Forelimb muscle (tissue), 1 donor: ENCODE results near the gene HOXC6. TPM values are rescaled to one million over a fixed set of nuclear protein-coding genes. Genes with fewer than 3 reads are reported as not detected.
A peak's percentile ranks its signal among the peaks of the same experiment; 100 is the strongest.

Experiments
- DNase-seq: peaks from one replicate; pipeline ENCODE4 v3.0.0-alpha.2; 2013; ENCODE audit warnings: low read depth
- polyA plus RNA-seq: library from polyadenylated mRNA; unstranded; fragments of 120-200 nt; gene quantifications from one replicate; pipeline ENCODE4 v1.2.1, GENCODE V29; 2013; ENCODE audit not compliant: insufficient read length

The HOXC6 gene
- 4.7 TPM for polyA plus RNA-seq

GRCh38 chr12:54028314-54029201, at the start of gene HOXC6:
Gene HOXC6 (plus strand): TSS chr12:54028440. CDS start chr12:54028522, 82 bp downstream.
- DNase-seq, result peak; percentile 71

DNA sequence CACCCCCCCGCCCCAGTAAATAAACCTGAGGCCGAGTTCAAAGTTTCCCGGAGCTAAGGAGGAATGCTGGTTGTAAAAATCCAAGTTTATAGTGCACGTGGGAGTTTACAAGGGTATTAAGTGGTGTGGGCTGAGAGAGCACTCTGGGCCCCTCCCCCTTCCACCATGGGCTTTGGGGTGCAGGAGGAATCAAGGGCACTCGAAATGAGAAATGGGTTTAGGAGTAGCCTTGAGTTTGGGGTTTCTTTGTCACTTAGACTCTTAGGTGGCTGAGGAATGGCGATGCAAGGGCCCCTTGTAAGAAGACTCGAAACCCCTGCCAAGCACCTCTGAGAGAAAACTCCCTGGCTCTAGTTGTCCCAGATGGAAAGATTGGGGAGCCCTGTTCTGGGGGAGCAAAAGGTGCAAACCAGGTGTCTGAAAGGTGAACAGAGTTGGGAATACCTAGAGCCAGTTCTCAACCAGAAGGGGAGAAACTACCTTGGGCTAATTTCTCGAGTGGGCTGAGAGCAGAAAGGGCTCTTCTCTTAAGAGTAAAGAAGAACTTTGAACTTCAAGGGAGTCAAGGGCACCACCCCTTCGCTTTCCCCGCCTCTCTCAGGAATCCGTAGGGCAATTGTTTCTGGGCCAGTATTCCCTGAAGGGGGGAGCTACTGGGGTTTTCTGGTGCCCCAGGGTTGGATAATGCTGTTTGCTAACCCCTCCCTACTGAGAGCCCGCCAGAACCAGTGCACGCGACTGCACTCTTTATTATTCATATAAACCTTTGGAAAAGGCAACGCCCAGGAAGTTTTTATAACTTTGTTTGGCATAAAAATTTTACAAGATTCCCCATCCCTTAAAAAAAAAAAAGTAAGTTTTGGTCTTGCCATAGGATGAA, 49.5 kb upstream of the HOXC6 start:
- DNase-seq, result no peak

DNA sequence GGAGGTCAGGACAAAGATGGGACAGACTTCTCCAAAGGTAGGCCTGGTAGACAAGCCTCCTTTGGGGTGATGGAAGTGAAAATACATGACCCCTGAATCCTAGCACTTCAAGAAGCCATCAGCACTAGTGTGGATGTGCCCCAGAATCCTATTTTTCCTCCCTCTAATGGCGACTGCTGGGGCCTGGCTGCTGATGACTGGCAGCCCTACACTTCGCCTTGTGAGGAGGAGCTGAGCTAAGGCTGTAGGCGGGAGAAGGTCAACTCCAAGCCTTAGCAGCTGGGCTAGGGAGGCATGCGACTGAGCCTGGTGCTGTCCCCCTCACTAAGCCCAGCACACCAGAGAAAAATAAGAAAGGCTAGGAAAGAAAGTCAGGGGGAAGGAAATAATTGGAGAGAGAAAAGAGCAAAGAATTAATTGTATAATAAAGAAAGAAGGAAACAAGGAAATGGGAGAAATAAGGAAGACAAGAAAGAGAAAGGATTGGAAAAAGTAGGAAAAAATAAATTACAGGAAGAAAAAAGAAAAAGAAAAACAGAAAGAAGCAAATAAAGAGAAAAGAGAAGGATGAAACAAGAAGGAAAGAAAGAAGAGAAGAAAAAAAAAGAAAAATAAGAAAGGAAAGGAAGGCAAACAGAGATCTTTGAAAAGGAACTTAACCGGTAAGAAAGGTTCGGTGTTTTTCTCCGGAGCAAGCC, 48.0 kb upstream of the HOXC6 start:
- no peak for DNase-seq

GRCh38 chr12:53980802-53981496, 47.3 kb upstream of the HOXC6 start:
- DNase-seq, result no peak

- DNase-seq, result no peak
Measured at GRCh38 chr12:53981634-53982565, 46.3 kb upstream of the HOXC6 start.

- DNase-seq, result no peak
Measured at GRCh38 chr12:53982648-53983567, 45.3 kb upstream of the HOXC6 start.

GRCh38 chr12:53983568-53983949, 44.7 kb upstream of the HOXC6 start:
- no peak for DNase-seq

GRCh38 chr12:53983950-53984572, 44.2 kb upstream of the HOXC6 start:
- DNase-seq, result no peak

DNA sequence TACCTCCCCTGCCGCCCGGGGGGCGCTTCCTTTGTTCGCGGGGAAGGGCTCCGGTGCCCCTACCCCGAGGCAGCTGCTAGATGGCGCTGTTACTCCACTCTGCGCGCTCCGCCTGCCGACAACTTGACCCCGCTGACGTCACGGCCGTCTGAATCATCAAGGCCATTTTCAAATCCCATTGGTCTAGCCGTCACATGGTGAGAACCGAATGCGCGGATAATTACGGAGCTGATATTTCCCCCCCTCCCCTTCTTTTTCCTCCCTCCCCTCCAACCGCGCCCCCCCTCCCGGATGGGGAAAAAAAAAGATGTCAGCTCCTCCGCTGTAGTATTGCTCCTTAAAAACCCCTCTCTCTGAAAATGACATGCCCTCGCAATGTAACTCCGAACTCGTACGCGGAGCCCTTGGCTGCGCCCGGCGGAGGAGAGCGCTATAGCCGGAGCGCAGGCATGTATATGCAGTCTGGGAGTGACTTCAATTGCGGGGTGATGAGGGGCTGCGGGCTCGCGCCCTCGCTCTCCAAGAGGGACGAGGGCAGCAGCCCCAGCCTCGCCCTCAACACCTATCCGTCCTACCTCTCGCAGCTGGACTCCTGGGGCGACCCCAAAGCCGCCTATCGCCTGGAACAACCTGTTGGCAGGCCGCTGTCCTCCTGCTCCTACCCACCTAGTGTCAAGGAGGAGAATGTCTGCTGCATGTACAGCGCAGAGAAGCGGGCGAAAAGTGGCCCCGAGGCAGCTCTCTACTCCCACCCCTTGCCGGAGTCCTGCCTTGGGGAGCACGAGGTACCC, 43.1 kb upstream of the HOXC6 start, which contains the start of gene HOXC10:
Gene HOXC10 (plus strand): TSS at position 246 of the 791 bp plus-strand sequence. CDS start 114 bp downstream, at position 360.
- DNase-seq, result peak; percentile 57

DNA sequence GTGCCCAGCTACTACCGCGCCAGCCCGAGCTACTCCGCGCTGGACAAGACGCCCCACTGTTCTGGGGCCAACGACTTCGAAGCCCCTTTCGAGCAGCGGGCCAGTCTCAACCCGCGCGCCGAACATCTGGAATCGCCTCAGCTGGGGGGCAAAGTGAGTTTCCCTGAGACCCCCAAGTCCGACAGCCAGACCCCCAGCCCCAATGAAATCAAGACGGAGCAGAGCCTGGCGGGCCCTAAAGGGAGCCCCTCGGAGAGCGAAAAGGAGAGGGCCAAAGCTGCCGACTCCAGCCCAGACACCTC, 42.6 kb upstream of the HOXC6 start:
- no peak for DNase-seq

GRCh38 chr12:53985994-53986685, 42.1 kb upstream of the HOXC6 start:
- no peak for DNase-seq

GRCh38 chr12:53986686-53987483, 41.4 kb upstream of the HOXC6 start:
- no peak for DNase-seq

DNA sequence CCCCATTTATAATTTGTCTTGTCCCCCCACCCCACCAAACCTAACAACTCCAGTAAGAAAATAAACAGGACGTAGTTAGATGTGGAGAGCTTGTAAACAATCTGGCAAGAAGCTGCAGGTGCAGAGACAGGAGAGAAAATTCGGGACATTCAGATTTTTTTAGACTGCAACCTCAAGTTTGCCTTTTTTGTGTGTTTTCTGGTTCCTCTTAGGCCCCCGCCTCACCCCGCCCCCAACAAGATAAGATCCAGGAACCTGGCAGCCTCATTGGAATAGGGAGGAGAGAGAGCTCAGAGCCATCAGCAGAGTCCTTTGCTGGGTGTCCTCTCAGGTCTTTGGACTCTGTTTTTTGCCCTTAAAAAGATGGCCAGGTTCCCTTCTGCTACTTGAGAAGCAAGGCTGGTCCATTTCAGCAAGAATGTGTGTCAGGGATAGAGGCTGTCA, 40.4 kb upstream of the HOXC6 start:
- no peak for DNase-seq

- no peak for DNase-seq
Measured at GRCh38 chr12:53988541-53989226, 39.6 kb upstream of the HOXC6 start.

- no peak for DNase-seq
Measured at GRCh38 chr12:53989227-53990113, 38.8 kb upstream of the HOXC6 start.
